GM23338 (cell line): ENCODE measurements around the gene TSEN2.

Source experiments
- CREB1 ChIP-seq: fragments of 250-450 bp; sonication (Bioruptor Pico); IDR thresholded peaks from 2 replicates; pipeline ENCODE4 v1.5.0; 2020; ENCODE audit warnings: low read depth, mild to moderate bottlenecking, moderate library complexity
- CTCF ChIP-seq, 2 experiments: fragments of 200-600 bp in 1 of 2; sonication (generic) in 1 of 2; conservative IDR thresholded peaks; 2 replicates each; pipeline versions ENCODE4 v1.5.1 to v1.6.1; 2016 to 2017; ENCODE audit warnings: antibody characterized with exemption in 2 of 2, low read depth in 2 of 2, mild to moderate bottlenecking in 2 of 2, moderate library complexity in 1 of 2
- ETS1 ChIP-seq: IDR thresholded peaks from 2 replicates; pipeline ENCODE4 v1.6.1; 2016; ENCODE audit warnings: antibody characterized with exemption
- EZH2 ChIP-seq: fragments of 200-600 bp; sonication (generic); IDR thresholded peaks from one replicate; pipeline ENCODE4 v1.8.0; 2017; ENCODE audit warnings: antibody characterized with exemption, mild to moderate bottlenecking, low read depth; ENCODE audit not compliant: unreplicated experiment
- EZH2phosphoT487 ChIP-seq: fragments of 200-600 bp; sonication (generic); IDR thresholded peaks from one replicate; pipeline ENCODE4 v1.8.1; 2018; ENCODE audit warnings: antibody characterized with exemption; ENCODE audit not compliant: unreplicated experiment
- JUNB ChIP-seq: IDR thresholded peaks from one replicate; pipeline ENCODE4 v1.6.1; 2016; ENCODE audit warnings: antibody characterized with exemption; ENCODE audit not compliant: unreplicated experiment
- NANOG ChIP-seq: IDR thresholded peaks from 2 replicates; pipeline ENCODE4 v1.6.1; 2016; ENCODE audit warnings: antibody characterized with exemption, borderline replicate concordance
- POLR2AphosphoS5 ChIP-seq: IDR thresholded peaks from 2 replicates; pipeline ENCODE4 v1.6.1; 2016; ENCODE audit warnings: antibody characterized with exemption, low read depth
- REST ChIP-seq: IDR thresholded peaks from one replicate; pipeline ENCODE4 v1.6.1; 2018; ENCODE audit warnings: antibody characterized with exemption; ENCODE audit not compliant: unreplicated experiment
- STAT1 ChIP-seq: IDR thresholded peaks from one replicate; pipeline ENCODE4 v1.6.1; 2016; ENCODE audit warnings: antibody characterized with exemption; ENCODE audit not compliant: unreplicated experiment
- ZNF331 ChIP-seq: fragments of 250-450 bp; sonication (Bioruptor Pico); IDR thresholded peaks from 2 replicates; pipeline ENCODE4 v1.5.0; 2020; ENCODE audit warnings: low read depth, mild to moderate bottlenecking, moderate library complexity

GRCh38 chr3:12460127-12460526 is 24.2 kb upstream of the TSEN2 start:
- TF ChIP-seq EZH2 (no peak), CTCF (conservative IDR thresholded peaks at IDR 0.05; ENCODE audit: low read depth in 2 of 2) (no peak), POLR2AphosphoS5 (no peak), EZH2phosphoT487 (no peak), REST (no peak), JUNB (no peak), ETS1 (no peak), CREB1 (CRISPR knock-in tag) (no peak), STAT1 (no peak), NANOG (no peak), ZNF331 (no peak)
